ENCODE results near the gene AMOTL1.

DNA sequence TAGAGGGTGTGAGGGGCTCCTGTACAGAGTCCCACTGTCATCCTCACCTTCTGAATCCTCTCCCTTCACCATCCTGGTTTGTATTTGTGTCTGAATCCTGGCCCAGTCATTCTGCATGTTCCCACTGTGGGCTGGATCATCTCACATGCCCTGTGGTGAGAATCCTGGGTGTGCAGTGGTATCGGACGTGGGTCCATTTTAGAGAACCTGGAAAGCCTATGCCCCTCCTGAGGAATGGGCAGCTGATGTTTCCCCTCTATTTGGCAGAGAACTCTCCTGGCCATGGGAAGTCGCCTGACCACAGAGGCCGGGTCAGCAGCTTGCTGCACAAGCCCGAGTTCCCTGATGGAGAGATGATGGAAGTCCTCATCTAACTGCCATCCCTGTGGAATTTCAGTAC, 102.3 kb downstream of the AMOTL1 start:
- TF ChIP-seq, protein P1, sequence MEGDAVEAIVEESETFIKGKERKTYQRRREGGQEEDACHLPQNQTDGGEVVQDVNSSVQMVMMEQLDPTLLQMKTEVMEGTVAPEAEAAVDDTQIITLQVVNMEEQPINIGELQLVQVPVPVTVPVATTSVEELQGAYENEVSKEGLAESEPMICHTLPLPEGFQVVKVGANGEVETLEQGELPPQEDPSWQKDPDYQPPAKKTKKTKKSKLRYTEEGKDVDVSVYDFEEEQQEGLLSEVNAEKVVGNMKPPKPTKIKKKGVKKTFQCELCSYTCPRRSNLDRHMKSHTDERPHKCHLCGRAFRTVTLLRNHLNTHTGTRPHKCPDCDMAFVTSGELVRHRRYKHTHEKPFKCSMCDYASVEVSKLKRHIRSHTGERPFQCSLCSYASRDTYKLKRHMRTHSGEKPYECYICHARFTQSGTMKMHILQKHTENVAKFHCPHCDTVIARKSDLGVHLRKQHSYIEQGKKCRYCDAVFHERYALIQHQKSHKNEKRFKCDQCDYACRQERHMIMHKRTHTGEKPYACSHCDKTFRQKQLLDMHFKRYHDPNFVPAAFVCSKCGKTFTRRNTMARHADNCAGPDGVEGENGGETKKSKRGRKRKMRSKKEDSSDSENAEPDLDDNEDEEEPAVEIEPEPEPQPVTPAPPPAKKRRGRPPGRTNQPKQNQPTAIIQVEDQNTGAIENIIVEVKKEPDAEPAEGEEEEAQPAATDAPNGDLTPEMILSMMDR (IDR thresholded peaks at IDR 0.05 in 4 of 5, conservative IDR thresholded peaks at IDR 0.05 in 1 of 5) = no peak
- no peak for TF ChIP-seq POLR2A (IDR thresholded peaks at IDR 0.05)
